ENCODE data around the gene KHDRBS1. TPM values are rescaled to one million over a fixed set of nuclear protein-coding genes. Genes with fewer than 3 reads are reported as not detected.

Gene KHDRBS1
- total and polyA plus RNA-seq, 4 donors, result 83.9 to 188 (median 119) TPM

- no peak for DNase-seq (ENCODE audit: low read depth in 4 of 6, low spot score in 6 of 6)
- no peak overlapping the region for H3K27ac ChIP-seq (ENCODE audit: low read depth, low read length)
- peaks cover 25% of the 10 kb centered on the region for H3K36me3 ChIP-seq (ENCODE audit: control insufficient read depth, insufficient read depth, low read length)
- H3K27me3 ChIP-seq (ENCODE audit: control insufficient read depth, insufficient read depth, low read length), result no peaks in the 10 kb centered on the region
- H3K4me3 ChIP-seq (ENCODE audit: low read depth, low read length), result no peak overlapping the region
- no peaks in the 10 kb centered on the region for H3K4me1 ChIP-seq (ENCODE audit: control insufficient read depth, insufficient read depth, low read length)
- 79% methylated on average over 5 of the region's 8 CpGs for WGBS (ENCODE audit: insufficient coverage)
- no peaks in the 10 kb centered on the region for H3K9me3 ChIP-seq (ENCODE audit: control insufficient read depth, insufficient read depth, low read length)
Observed at GRCh38 chr1:32031578-32032274, 18.1 kb downstream of the KHDRBS1 start.

- H3K4me1 ChIP-seq (ENCODE audit: control insufficient read depth, insufficient read depth, low read length), result no peaks in the 10 kb centered on the region
- peaks cover 30% of the 10 kb centered on the region for H3K36me3 ChIP-seq (ENCODE audit: control insufficient read depth, insufficient read depth, low read length)
- H3K9me3 ChIP-seq (ENCODE audit: control insufficient read depth, insufficient read depth, low read length), result no peaks in the 10 kb centered on the region
- no CpG with 5 or more reads among the region's 2 CpGs for WGBS (ENCODE audit: insufficient coverage)
- no peak overlapping the region for H3K4me3 ChIP-seq (ENCODE audit: low read depth, low read length)
- H3K27ac ChIP-seq (ENCODE audit: low read depth, low read length), result no peak overlapping the region
- no peaks in the 10 kb centered on the region for H3K27me3 ChIP-seq (ENCODE audit: control insufficient read depth, insufficient read depth, low read length)
- DNase-seq (ENCODE audit: low read depth in 4 of 6, low spot score in 6 of 6), result no peak
Observed at GRCh38 chr1:32032275-32032615, 18.6 kb downstream of the KHDRBS1 start.

- Histone ChIP-seq H3K9me3 (ENCODE audit: control insufficient read depth, insufficient read depth, low read length) (no peaks in the 10 kb centered on the region), H3K27me3 (ENCODE audit: control insufficient read depth, insufficient read depth, low read length) (no peaks in the 10 kb centered on the region), H3K36me3 (ENCODE audit: control insufficient read depth, insufficient read depth, low read length) (peaks cover 49% of the 10 kb centered on the region), H3K4me1 (ENCODE audit: control insufficient read depth, insufficient read depth, low read length) (peaks cover 3% of the 10 kb centered on the region), H3K27ac (ENCODE audit: low read depth, low read length) (no peak overlapping the region), H3K4me3 (ENCODE audit: low read depth, low read length) (no peak overlapping the region)
- DNase-seq (ENCODE audit: low read depth in 4 of 6, low spot score in 6 of 6), result no peak
- 94% methylated on average over 2 of the region's 3 CpGs for WGBS (ENCODE audit: insufficient coverage)
Observed at GRCh38 chr1:32035119-32035518, 21.5 kb downstream of the KHDRBS1 start.

- Histone ChIP-seq H3K27ac (ENCODE audit: low read depth, low read length) (peak overlapping the region; percentile 74), H3K27me3 (ENCODE audit: control insufficient read depth, insufficient read depth, low read length) (no peaks in the 10 kb centered on the region), H3K36me3 (ENCODE audit: control insufficient read depth, insufficient read depth, low read length) (peaks cover 54% of the 10 kb centered on the region), H3K4me1 (ENCODE audit: control insufficient read depth, insufficient read depth, low read length) (peaks cover 22% of the 10 kb centered on the region), H3K4me3 (ENCODE audit: low read depth, low read length) (no peak overlapping the region), H3K9me3 (ENCODE audit: control insufficient read depth, insufficient read depth, low read length) (no peaks in the 10 kb centered on the region)
- 58% methylated on average over 3 of the region's 3 CpGs for WGBS (ENCODE audit: insufficient coverage)
- DNase-seq (ENCODE audit: low read depth in 4 of 6, low spot score in 6 of 6), result peak in 5 of 6 donors; percentile 24 to 89 (median 50)
Observed at GRCh38 chr1:32040711-32041110, 27.0 kb downstream of the KHDRBS1 start.

GRCh38 chr1:32042330-32042729 is 28.7 kb downstream of the KHDRBS1 start:
- Histone ChIP-seq H3K4me3 (ENCODE audit: low read depth, low read length) (no peak overlapping the region), H3K4me1 (ENCODE audit: control insufficient read depth, insufficient read depth, low read length) (peaks cover 22% of the 10 kb centered on the region), H3K9me3 (ENCODE audit: control insufficient read depth, insufficient read depth, low read length) (no peaks in the 10 kb centered on the region), H3K36me3 (ENCODE audit: control insufficient read depth, insufficient read depth, low read length) (peaks cover 51% of the 10 kb centered on the region), H3K27me3 (ENCODE audit: control insufficient read depth, insufficient read depth, low read length) (no peaks in the 10 kb centered on the region), H3K27ac (ENCODE audit: low read depth, low read length) (peak overlapping the region; percentile 67)
- 71% methylated on average over 3 of the region's 5 CpGs for WGBS (ENCODE audit: insufficient coverage)
- DNase-seq (ENCODE audit: low read depth in 4 of 6, low spot score in 6 of 6), result no peak

- Histone ChIP-seq H3K27me3 (ENCODE audit: control insufficient read depth, insufficient read depth, low read length) (no peaks in the 10 kb centered on the region), H3K27ac (ENCODE audit: low read depth, low read length) (no peak overlapping the region), H3K9me3 (ENCODE audit: control insufficient read depth, insufficient read depth, low read length) (no peaks in the 10 kb centered on the region), H3K4me3 (ENCODE audit: low read depth, low read length) (no peak overlapping the region), H3K4me1 (ENCODE audit: control insufficient read depth, insufficient read depth, low read length) (peaks cover 22% of the 10 kb centered on the region), H3K36me3 (ENCODE audit: control insufficient read depth, insufficient read depth, low read length) (peaks cover 42% of the 10 kb centered on the region)
- DNase-seq (ENCODE audit: low read depth in 4 of 6, low spot score in 6 of 6), result peak in 1 of 6 donors; percentile 48
- WGBS (ENCODE audit: insufficient coverage), result no CpG with 5 or more reads among the region's 1 CpG
Observed at GRCh38 chr1:32044234-32044633, 30.6 kb downstream of the KHDRBS1 start.

GRCh38 chr1:32045772-32046171 is 32.1 kb downstream of the KHDRBS1 start:
- H3K4me1 ChIP-seq (ENCODE audit: control insufficient read depth, insufficient read depth, low read length), result peaks cover 12% of the 10 kb centered on the region
- H3K36me3 ChIP-seq (ENCODE audit: control insufficient read depth, insufficient read depth, low read length), result peaks cover 37% of the 10 kb centered on the region
- WGBS (ENCODE audit: insufficient coverage), result 70% methylated on average over 1 of the region's 2 CpGs
- H3K27ac ChIP-seq (ENCODE audit: low read depth, low read length), result no peak overlapping the region
- H3K4me3 ChIP-seq (ENCODE audit: low read depth, low read length), result no peak overlapping the region
- H3K27me3 ChIP-seq (ENCODE audit: control insufficient read depth, insufficient read depth, low read length), result no peaks in the 10 kb centered on the region
- no peaks in the 10 kb centered on the region for H3K9me3 ChIP-seq (ENCODE audit: control insufficient read depth, insufficient read depth, low read length)
- DNase-seq (ENCODE audit: low read depth in 4 of 6, low spot score in 6 of 6), result no peak

GRCh38 chr1:32047701-32048100 is 34.0 kb downstream of the KHDRBS1 start:
- Histone ChIP-seq H3K9me3 (ENCODE audit: control insufficient read depth, insufficient read depth, low read length) (no peaks in the 10 kb centered on the region), H3K27ac (ENCODE audit: low read depth, low read length) (no peak overlapping the region), H3K4me1 (ENCODE audit: control insufficient read depth, insufficient read depth, low read length) (no peaks in the 10 kb centered on the region), H3K4me3 (ENCODE audit: low read depth, low read length) (no peak overlapping the region), H3K27me3 (ENCODE audit: control insufficient read depth, insufficient read depth, low read length) (no peaks in the 10 kb centered on the region), H3K36me3 (ENCODE audit: control insufficient read depth, insufficient read depth, low read length) (peaks cover 37% of the 10 kb centered on the region)
- no peak for DNase-seq (ENCODE audit: low read depth in 4 of 6, low spot score in 6 of 6)

GRCh38 chr1:32048440-32048839 is 34.8 kb downstream of the KHDRBS1 start:
- Histone ChIP-seq H3K9me3 (ENCODE audit: control insufficient read depth, insufficient read depth, low read length) (no peaks in the 10 kb centered on the region), H3K27me3 (ENCODE audit: control insufficient read depth, insufficient read depth, low read length) (no peaks in the 10 kb centered on the region), H3K4me3 (ENCODE audit: low read depth, low read length) (no peak overlapping the region), H3K4me1 (ENCODE audit: control insufficient read depth, insufficient read depth, low read length) (no peaks in the 10 kb centered on the region), H3K27ac (ENCODE audit: low read depth, low read length) (no peak overlapping the region), H3K36me3 (ENCODE audit: control insufficient read depth, insufficient read depth, low read length) (peaks cover 44% of the 10 kb centered on the region)
- no CpG with 5 or more reads among the region's 2 CpGs for WGBS (ENCODE audit: insufficient coverage)
- DNase-seq (ENCODE audit: low read depth in 4 of 6, low spot score in 6 of 6), result no peak

GRCh38 chr1:32051706-32052105 is 38.0 kb downstream of the KHDRBS1 start:
- Histone ChIP-seq H3K36me3 (ENCODE audit: control insufficient read depth, insufficient read depth, low read length) (peaks cover 43% of the 10 kb centered on the region), H3K9me3 (ENCODE audit: control insufficient read depth, insufficient read depth, low read length) (no peaks in the 10 kb centered on the region), H3K27me3 (ENCODE audit: control insufficient read depth, insufficient read depth, low read length) (no peaks in the 10 kb centered on the region), H3K27ac (ENCODE audit: low read depth, low read length) (no peak overlapping the region), H3K4me3 (ENCODE audit: low read depth, low read length) (no peak overlapping the region), H3K4me1 (ENCODE audit: control insufficient read depth, insufficient read depth, low read length) (no peaks in the 10 kb centered on the region)
- WGBS (ENCODE audit: insufficient coverage), result no CpG with 5 or more reads among the region's 1 CpG
- no peak for DNase-seq (ENCODE audit: low read depth in 4 of 6, low spot score in 6 of 6)
